Measurements from ENCODE around the gene PCGF1.

Gene PCGF1

DNA sequence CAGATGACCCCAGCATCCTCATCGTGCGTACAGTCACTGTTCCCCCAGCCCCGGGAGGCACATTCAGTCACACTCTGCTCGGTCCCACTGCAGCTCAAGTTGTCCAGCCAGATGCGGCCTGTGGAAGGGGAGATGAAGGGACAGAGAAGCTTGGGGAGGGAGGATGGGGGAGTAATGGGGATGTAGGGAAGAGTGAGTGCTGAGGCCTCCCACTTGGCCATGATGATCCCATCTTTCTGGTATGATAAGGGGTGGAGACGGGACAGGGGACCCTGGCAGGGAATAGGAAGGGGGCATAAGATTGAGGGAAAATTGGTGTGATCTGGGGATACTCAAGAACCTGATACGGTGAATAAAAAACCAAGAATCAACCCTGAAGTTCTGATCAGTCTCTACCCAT lies 42.7 kb upstream of the PCGF1 start:
- no peak for DNase-seq (ENCODE audit: low read depth, low spot score)
- ChIA-PET CTCF (interaction anchor here (0.8 to 4.9 kb wide), 5 partner anchors 17 to 66 kb away, joined by 3 to 43 read pairs (median 6); no protein-coding TSS in a partner anchor), POLR2A (interaction anchor here (1.4 to 1.8 kb wide), 2 partner anchors 27 to 34 kb away, joined by 3 to 7 read pairs; no protein-coding TSS in a partner anchor)
- peak overlapping the region; percentile 57 for H3K4me3 ChIP-seq (ENCODE audit: low read depth, low read length)
- TF ChIP-seq, protein P1, sequence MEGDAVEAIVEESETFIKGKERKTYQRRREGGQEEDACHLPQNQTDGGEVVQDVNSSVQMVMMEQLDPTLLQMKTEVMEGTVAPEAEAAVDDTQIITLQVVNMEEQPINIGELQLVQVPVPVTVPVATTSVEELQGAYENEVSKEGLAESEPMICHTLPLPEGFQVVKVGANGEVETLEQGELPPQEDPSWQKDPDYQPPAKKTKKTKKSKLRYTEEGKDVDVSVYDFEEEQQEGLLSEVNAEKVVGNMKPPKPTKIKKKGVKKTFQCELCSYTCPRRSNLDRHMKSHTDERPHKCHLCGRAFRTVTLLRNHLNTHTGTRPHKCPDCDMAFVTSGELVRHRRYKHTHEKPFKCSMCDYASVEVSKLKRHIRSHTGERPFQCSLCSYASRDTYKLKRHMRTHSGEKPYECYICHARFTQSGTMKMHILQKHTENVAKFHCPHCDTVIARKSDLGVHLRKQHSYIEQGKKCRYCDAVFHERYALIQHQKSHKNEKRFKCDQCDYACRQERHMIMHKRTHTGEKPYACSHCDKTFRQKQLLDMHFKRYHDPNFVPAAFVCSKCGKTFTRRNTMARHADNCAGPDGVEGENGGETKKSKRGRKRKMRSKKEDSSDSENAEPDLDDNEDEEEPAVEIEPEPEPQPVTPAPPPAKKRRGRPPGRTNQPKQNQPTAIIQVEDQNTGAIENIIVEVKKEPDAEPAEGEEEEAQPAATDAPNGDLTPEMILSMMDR (IDR thresholded peaks at IDR 0.05; ENCODE audit: insufficient read depth, low read length, missing control alignments), result no peak

GRCh38 chr2:74548900-74549826 lies 41.7 kb upstream of the PCGF1 start:
- ChIA-PET CTCF (interaction anchor here (4.9 kb wide), 1 partner anchor 38 kb away, joined by 43 read pairs; no protein-coding TSS in a partner anchor), POLR2A (interaction anchor here (0.5 to 1.8 kb wide), 3 partner anchors 28 to 91 kb away, joined by 3 to 7 read pairs (median 3); partner anchors contain the start of gene WBP1)
- DNase-seq (ENCODE audit: low read depth, low spot score), result no peak
- peak overlapping the region; percentile 57 for H3K4me3 ChIP-seq (ENCODE audit: low read depth, low read length)
- TF ChIP-seq, protein P1 (IDR thresholded peaks at IDR 0.05; ENCODE audit: insufficient read depth, low read length, missing control alignments), result no peak

- POLR2A ChIA-PET, result interaction anchor here (0.5 kb wide), 1 partner anchor 90 kb away, joined by 3 read pairs; the partner anchor contains the start of gene WBP1
- DNase-seq (ENCODE audit: low read depth, low spot score), result no peak
- H3K4me3 ChIP-seq (ENCODE audit: low read depth, low read length), result peak overlapping the region; percentile 57
- CTCF ChIA-PET, result interaction anchor here (1.0 to 4.9 kb wide), 2 partner anchors 13 to 39 kb away, joined by 4 to 43 read pairs; no protein-coding TSS in a partner anchor
- TF ChIP-seq, protein P1 (IDR thresholded peaks at IDR 0.05; ENCODE audit: insufficient read depth, low read length, missing control alignments), result no peak
Measured at GRCh38 chr2:74548285-74548899, 40.9 kb upstream of the PCGF1 start.

DNA sequence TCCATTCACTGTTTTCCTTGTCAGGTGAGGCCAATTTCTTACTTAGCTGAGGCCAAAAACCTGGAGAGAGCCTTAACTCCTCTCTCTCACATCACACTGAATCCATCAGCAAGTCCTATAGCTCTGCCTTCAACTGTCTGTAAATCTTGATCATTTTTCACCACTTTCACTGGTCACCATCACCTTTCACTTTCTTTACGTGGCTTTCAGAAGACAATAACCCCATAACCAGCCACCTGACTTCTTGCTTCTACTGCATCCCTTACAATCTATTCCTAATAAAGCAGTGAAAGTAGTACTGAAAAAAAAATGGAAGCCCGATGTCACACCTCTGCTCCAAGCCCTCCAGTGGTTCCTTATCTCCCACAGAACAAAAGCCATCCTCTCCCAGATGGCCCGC lies 38.5 kb upstream of the PCGF1 start:
- POLR2A ChIA-PET, result interaction anchor here (0.7 kb wide), 1 partner anchor 38 kb away, joined by 3 read pairs; no protein-coding TSS in a partner anchor
- no peak for DNase-seq (ENCODE audit: low read depth, low spot score)
- CTCF ChIA-PET, result interaction anchor here (1.1 to 1.9 kb wide), 4 partner anchors 12 to 43 kb away, joined by 4 to 7 read pairs (median 5); no protein-coding TSS in a partner anchor
- H3K4me3 ChIP-seq (ENCODE audit: low read depth, low read length), result no peak overlapping the region
- TF ChIP-seq, protein P1 (IDR thresholded peaks at IDR 0.05; ENCODE audit: insufficient read depth, low read length, missing control alignments), result no peak

- POLR2A ChIA-PET, result no interaction called here
- TF ChIP-seq, protein P1 (IDR thresholded peaks at IDR 0.05; ENCODE audit: insufficient read depth, low read length, missing control alignments), result no peak
- no peak for DNase-seq (ENCODE audit: low read depth, low spot score)
- CTCF ChIA-PET, result interaction anchor here (1.3 to 1.9 kb wide), 4 partner anchors 13 to 44 kb away, joined by 3 to 7 read pairs (median 5); no protein-coding TSS in a partner anchor
- no peak overlapping the region for H3K4me3 ChIP-seq (ENCODE audit: low read depth, low read length)
Measured at GRCh38 chr2:74544634-74545033, 37.1 kb upstream of the PCGF1 start.
